Measurements from ENCODE around the gene SPNS2.

DNA sequence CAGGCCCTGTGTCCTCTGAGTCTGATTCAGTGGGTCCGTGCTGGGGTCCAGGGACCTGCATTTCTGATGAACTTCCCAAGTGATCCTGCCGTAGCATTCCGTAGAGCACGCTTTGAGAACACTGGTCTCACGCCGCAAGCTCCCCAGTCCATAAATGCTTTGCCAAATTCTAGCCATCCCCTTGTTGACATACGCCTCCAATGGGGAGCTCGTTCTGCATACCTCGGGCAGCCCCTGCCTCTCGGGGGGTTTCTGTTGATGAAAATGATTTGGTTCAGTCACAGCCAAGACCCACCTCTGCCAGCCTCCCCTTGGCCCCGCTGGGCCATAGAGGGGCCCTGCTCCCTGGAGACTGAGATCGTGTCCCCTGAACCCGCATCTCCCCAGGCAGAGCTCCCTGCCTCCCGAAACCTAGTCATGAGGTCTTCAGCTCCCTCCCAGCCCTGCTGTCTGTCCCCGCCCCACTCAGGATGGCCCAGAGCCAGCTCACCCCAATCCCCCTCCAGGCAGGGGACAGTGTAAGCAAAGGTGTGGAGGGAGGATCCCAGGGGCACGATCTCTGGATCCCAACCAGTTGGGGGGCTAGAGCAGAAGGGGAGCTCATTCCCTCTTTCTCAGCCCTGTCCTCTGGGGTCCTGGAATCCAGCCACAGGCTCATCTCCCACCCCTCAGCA lies 16.2 kb upstream of the SPNS2 start:
- TF ChIP-seq ARNTL (CRISPR knock-in tag; IDR thresholded peaks at IDR 0.05; ENCODE audit: borderline replicate concordance, low read depth) (no peak), PPARA (CRISPR knock-in tag; IDR thresholded peaks at IDR 0.05; ENCODE audit: borderline replicate concordance) (no peak), SNAI2 (CRISPR knock-in tag; IDR thresholded peaks at IDR 0.05) (no peak), GLIS3 (CRISPR knock-in tag; IDR thresholded peaks at IDR 0.05) (no peak), ISL1 (CRISPR knock-in tag; IDR thresholded peaks at IDR 0.05) (no peak), ESRRG (CRISPR knock-in tag; IDR thresholded peaks at IDR 0.05) (no peak), ZFP3 (CRISPR knock-in tag; IDR thresholded peaks at IDR 0.05) (no peak), CREB5 (CRISPR knock-in tag; IDR thresholded peaks at IDR 0.05; ENCODE audit: low read depth) (no peak), TOX (CRISPR knock-in tag; IDR thresholded peaks at IDR 0.05; ENCODE audit: borderline replicate concordance) (no peak), TCF4 (CRISPR knock-in tag; IDR thresholded peaks at IDR 0.05; ENCODE audit: borderline replicate concordance) (no peak), RARB (CRISPR knock-in tag; IDR thresholded peaks at IDR 0.05) (no peak)
- TF ChIP-seq, protein P1, sequence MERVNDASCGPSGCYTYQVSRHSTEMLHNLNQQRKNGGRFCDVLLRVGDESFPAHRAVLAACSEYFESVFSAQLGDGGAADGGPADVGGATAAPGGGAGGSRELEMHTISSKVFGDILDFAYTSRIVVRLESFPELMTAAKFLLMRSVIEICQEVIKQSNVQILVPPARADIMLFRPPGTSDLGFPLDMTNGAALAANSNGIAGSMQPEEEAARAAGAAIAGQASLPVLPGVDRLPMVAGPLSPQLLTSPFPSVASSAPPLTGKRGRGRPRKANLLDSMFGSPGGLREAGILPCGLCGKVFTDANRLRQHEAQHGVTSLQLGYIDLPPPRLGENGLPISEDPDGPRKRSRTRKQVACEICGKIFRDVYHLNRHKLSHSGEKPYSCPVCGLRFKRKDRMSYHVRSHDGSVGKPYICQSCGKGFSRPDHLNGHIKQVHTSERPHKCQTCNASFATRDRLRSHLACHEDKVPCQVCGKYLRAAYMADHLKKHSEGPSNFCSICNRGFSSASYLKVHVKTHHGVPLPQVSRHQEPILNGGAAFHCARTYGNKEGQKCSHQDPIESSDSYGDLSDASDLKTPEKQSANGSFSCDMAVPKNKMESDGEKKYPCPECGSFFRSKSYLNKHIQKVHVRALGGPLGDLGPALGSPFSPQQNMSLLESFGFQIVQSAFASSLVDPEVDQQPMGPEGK (CRISPR knock-in tag; IDR thresholded peaks at IDR 0.05; ENCODE audit: borderline replicate concordance): no peak
